ENCODE measurements around the gene CIB1.
A peak's percentile ranks its signal among the peaks of the same experiment; 100 is the strongest.
"Not testable (repeated sequence)": the region's sequence is repeated elsewhere in the genome, so short reads cannot be mapped to it uniquely, and the experiment has no call there.

Gene CIB1

DNA sequence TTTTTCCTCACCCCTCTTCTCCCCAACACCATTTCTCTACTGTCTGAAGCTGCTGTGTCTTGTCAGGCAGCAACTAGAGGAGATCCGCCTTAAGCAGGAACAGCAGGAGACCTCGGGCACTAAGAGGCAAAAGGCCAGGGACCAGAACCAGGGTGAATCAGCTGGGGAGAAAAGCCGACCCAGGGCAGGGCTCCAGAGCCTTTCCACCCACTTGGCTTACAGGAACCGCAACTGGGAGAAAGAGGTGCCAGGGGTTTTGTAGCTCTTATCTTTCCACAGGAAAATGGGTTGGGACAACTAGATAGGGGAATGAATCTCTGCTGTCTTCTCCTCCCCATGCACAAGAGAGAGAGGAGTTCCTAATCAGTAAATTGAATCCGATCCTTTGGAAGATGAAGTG is 28.7 kb upstream of the CIB1 start:
- Histone ChIP-seq H3K27ac (ENCODE audit: low read length) (no peak overlapping the region), H3K4me1 (ENCODE audit: control insufficient read depth, low read depth, low read length) (peaks cover 17% of the 10 kb centered on the region), H3K9ac (ENCODE audit: low read length) (no peak overlapping the region), H3K4me3 (ENCODE audit: low read length) (no peak overlapping the region), H3K27me3 (ENCODE audit: control insufficient read depth, insufficient read depth, low read length) (no peaks in the 10 kb centered on the region), H3K9me3 (ENCODE audit: control insufficient read depth, low read depth, low read length) (no peaks in the 10 kb centered on the region), H3K36me3 (ENCODE audit: control insufficient read depth, low read depth, low read length) (peaks cover 4% of the 10 kb centered on the region)

DNA sequence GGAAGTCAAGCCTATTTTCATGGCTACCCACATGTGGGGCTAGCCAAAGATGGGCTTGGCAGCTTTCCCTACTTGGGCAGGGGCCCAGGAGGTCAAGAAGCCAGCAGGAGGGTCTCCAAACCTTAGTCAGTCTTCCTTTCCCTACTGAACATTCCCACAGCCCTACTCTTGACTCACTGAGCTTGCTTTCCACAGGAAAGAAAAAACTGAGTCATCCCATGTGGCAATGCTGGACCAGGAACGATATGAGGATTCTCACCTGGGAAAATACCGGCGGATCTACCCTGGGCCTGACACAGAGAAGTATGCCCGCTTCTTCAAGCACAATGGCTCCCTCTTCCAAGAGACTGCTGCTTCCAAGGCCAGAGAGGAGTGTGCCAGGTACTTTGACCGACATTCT is 28.1 kb upstream of the CIB1 start:
- H3K27ac ChIP-seq (ENCODE audit: low read length): no peak overlapping the region
- peaks cover 12% of the 10 kb centered on the region for H3K4me1 ChIP-seq (ENCODE audit: control insufficient read depth, low read depth, low read length)
- H3K4me3 ChIP-seq (ENCODE audit: low read length): no peak overlapping the region

GRCh38 chr15:90260731-90261130 is 27.0 kb upstream of the CIB1 start:
- not testable (repeated sequence) for H3K9ac ChIP-seq (ENCODE audit: low read length); H3K27me3 ChIP-seq (ENCODE audit: control insufficient read depth, insufficient read depth, low read length); H3K4me1 ChIP-seq (ENCODE audit: control insufficient read depth, low read depth, low read length); H3K36me3 ChIP-seq (ENCODE audit: control insufficient read depth, low read depth, low read length); H3K27ac ChIP-seq (ENCODE audit: low read length); H3K9me3 ChIP-seq (ENCODE audit: control insufficient read depth, low read depth, low read length); H3K4me3 ChIP-seq (ENCODE audit: low read length)

More for the DNA sequence above, 28.1 kb upstream of the CIB1 start:
- Histone ChIP-seq H3K9me3 (ENCODE audit: control insufficient read depth, low read depth, low read length) (no peaks in the 10 kb centered on the region), H3K27me3 (ENCODE audit: control insufficient read depth, insufficient read depth, low read length) (no peaks in the 10 kb centered on the region), H3K36me3 (ENCODE audit: control insufficient read depth, low read depth, low read length) (peaks cover 1% of the 10 kb centered on the region), H3K9ac (ENCODE audit: low read length) (no peak overlapping the region)

GRCh38 chr15:90259524-90259923 is 25.8 kb upstream of the CIB1 start:
- H3K36me3 ChIP-seq (ENCODE audit: control insufficient read depth, low read depth, low read length): no peaks in the 10 kb centered on the region
- H3K4me1 ChIP-seq (ENCODE audit: control insufficient read depth, low read depth, low read length): peaks cover 3% of the 10 kb centered on the region
- H3K9me3 ChIP-seq (ENCODE audit: control insufficient read depth, low read depth, low read length): no peaks in the 10 kb centered on the region
- no peak overlapping the region for H3K4me3 ChIP-seq (ENCODE audit: low read length)
- no peak overlapping the region for H3K27ac ChIP-seq (ENCODE audit: low read length)
- H3K9ac ChIP-seq (ENCODE audit: low read length): no peak overlapping the region
- no peaks in the 10 kb centered on the region for H3K27me3 ChIP-seq (ENCODE audit: control insufficient read depth, insufficient read depth, low read length)

DNA sequence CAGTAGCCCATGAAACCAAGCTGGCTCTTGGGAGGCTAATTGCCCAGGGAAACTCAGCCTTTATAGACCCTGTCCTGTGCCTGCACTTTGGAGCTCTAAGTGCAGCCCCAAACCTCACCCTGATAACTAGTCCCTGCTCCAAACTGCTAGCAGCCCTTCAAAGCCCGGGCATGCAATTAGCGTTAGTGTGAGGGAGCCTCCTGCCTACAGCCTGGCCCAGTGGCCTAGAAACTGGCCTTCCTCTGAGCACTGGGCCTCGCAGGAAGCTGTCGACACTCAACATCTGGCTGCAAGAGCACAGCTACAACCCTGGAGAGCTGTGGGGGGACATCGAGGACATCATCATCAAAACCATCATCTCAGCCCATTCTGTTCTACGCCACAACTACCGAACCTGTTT is 24.0 kb upstream of the CIB1 start:
- Histone ChIP-seq H3K36me3 (ENCODE audit: control insufficient read depth, low read depth, low read length) (no peaks in the 10 kb centered on the region), H3K4me3 (ENCODE audit: low read length) (no peak overlapping the region), H3K4me1 (ENCODE audit: control insufficient read depth, low read depth, low read length) (no peaks in the 10 kb centered on the region), H3K27ac (ENCODE audit: low read length) (no peak overlapping the region), H3K27me3 (ENCODE audit: control insufficient read depth, insufficient read depth, low read length) (no peaks in the 10 kb centered on the region), H3K9ac (ENCODE audit: low read length) (no peak overlapping the region), H3K9me3 (ENCODE audit: control insufficient read depth, low read depth, low read length) (no peaks in the 10 kb centered on the region)

DNA sequence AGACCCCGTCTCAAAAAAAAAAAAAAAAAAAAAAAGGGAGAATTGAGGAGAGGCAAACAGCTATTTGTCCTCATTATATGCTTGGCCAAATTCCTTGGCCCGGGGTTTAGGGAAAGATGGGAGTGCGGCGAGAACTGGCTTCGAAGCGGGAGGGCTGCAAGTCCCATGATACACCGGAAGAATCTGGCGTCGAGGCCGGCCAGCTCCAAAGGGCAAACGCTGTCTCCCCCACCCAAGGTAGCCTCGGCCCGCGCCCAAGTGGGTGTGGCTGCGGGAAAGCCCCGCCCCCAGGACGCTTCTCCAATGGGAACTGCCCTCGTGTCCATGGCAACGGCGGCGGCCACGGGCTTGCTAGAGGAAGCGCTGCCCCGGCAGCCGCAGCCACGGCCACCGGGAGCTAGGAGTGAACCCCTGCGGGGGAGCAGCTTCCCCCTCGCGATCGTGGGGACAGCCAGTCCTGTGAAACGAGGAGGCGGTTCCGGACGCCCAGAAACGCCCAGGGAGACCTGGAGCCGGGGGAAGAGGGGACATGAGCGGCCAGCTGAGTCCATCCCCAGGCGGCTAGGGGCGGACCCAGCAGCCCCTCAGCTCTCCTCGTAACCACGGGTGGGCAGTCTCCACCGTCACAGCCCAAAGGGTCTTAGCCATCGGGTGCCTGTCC is 15.6 kb upstream of the CIB1 start, which contains the start of gene TTLL13:
Gene TTLL13, plus strand, starts transcription at position 354 of the 661 bp plus-strand sequence. CDS start 1,075 bp downstream, outside the sequence.
- Histone ChIP-seq H3K27me3 (ENCODE audit: control insufficient read depth, insufficient read depth, low read length) (peaks cover 7% of the 10 kb centered on the region), H3K9ac (ENCODE audit: low read length) (no peak within 1 kb of the TSS), H3K4me1 (ENCODE audit: control insufficient read depth, low read depth, low read length) (no peaks in the 10 kb centered on the region), H3K9me3 (ENCODE audit: control insufficient read depth, low read depth, low read length) (no peaks in the 10 kb centered on the region), H3K4me3 (ENCODE audit: low read length) (peak within 1 kb of the TSS; percentile 62), H3K27ac (ENCODE audit: low read length) (no peak within 1 kb of the TSS), H3K36me3 (ENCODE audit: control insufficient read depth, low read depth, low read length) (no peaks in the 10 kb centered on the region)

DNA sequence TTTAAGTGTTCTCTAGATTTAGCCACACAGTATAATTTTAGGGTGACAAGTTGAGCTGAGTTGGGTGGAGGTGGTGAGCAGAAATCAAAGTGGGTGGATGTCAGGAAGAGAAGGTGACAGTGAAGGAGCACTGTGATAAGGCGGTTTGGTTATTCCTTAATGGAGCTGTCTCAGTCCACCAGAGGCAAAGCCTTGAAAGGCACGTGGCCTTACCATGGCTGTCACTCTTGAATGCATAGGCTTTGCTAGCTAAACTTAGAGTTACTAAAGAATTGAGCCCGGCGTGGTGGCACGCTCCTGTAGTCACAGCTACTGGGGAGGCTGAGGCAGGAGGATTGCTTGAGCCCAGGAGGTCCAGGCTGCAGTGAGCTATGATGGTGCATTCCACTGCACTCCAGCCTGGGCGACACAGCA is 15.1 kb upstream of the CIB1 start:
- H3K4me3 ChIP-seq (ENCODE audit: low read length): peak overlapping the region; percentile 62
- H3K27me3 ChIP-seq (ENCODE audit: control insufficient read depth, insufficient read depth, low read length): peaks cover 7% of the 10 kb centered on the region
- H3K9me3 ChIP-seq (ENCODE audit: control insufficient read depth, low read depth, low read length): no peaks in the 10 kb centered on the region
- no peak overlapping the region for H3K27ac ChIP-seq (ENCODE audit: low read length)
- no peaks in the 10 kb centered on the region for H3K36me3 ChIP-seq (ENCODE audit: control insufficient read depth, low read depth, low read length)
- no peak overlapping the region for H3K9ac ChIP-seq (ENCODE audit: low read length)
- no peaks in the 10 kb centered on the region for H3K4me1 ChIP-seq (ENCODE audit: control insufficient read depth, low read depth, low read length)

GRCh38 chr15:90243943-90244639 is 10.3 kb upstream of the CIB1 start:
- Histone ChIP-seq H3K36me3 (ENCODE audit: control insufficient read depth, low read depth, low read length) (no peaks in the 10 kb centered on the region), H3K4me3 (ENCODE audit: low read length) (no peak overlapping the region), H3K9me3 (ENCODE audit: control insufficient read depth, low read depth, low read length) (no peaks in the 10 kb centered on the region), H3K4me1 (ENCODE audit: control insufficient read depth, low read depth, low read length) (no peaks in the 10 kb centered on the region), H3K9ac (ENCODE audit: low read length) (no peak overlapping the region), H3K27ac (ENCODE audit: low read length) (no peak overlapping the region), H3K27me3 (ENCODE audit: control insufficient read depth, insufficient read depth, low read length) (no peaks in the 10 kb centered on the region)

GRCh38 chr15:90241343-90242192 is 7.8 kb upstream of the CIB1 start:
- H3K27me3 ChIP-seq (ENCODE audit: control insufficient read depth, insufficient read depth, low read length): no peaks in the 10 kb centered on the region
- peaks cover 6% of the 10 kb centered on the region for H3K36me3 ChIP-seq (ENCODE audit: control insufficient read depth, low read depth, low read length)
- no peak overlapping the region for H3K4me3 ChIP-seq (ENCODE audit: low read length)
- H3K9ac ChIP-seq (ENCODE audit: low read length): no peak overlapping the region
- H3K4me1 ChIP-seq (ENCODE audit: control insufficient read depth, low read depth, low read length): no peaks in the 10 kb centered on the region
- H3K27ac ChIP-seq (ENCODE audit: low read length): no peak overlapping the region
- H3K9me3 ChIP-seq (ENCODE audit: control insufficient read depth, low read depth, low read length): no peaks in the 10 kb centered on the region

- H3K27ac ChIP-seq (ENCODE audit: low read length): no peak overlapping the region
- H3K9ac ChIP-seq (ENCODE audit: low read length): no peak overlapping the region
- H3K36me3 ChIP-seq (ENCODE audit: control insufficient read depth, low read depth, low read length): peaks cover 6% of the 10 kb centered on the region
- no peaks in the 10 kb centered on the region for H3K27me3 ChIP-seq (ENCODE audit: control insufficient read depth, insufficient read depth, low read length)
- H3K4me1 ChIP-seq (ENCODE audit: control insufficient read depth, low read depth, low read length): no peaks in the 10 kb centered on the region
- no peaks in the 10 kb centered on the region for H3K9me3 ChIP-seq (ENCODE audit: control insufficient read depth, low read depth, low read length)
- no peak overlapping the region for H3K4me3 ChIP-seq (ENCODE audit: low read length)
Measured at GRCh38 chr15:90240856-90241255, 7.1 kb upstream of the CIB1 start.

GRCh38 chr15:90239371-90239770 is 5.6 kb upstream of the CIB1 start:
- Histone ChIP-seq H3K4me3 (ENCODE audit: low read length) (no peak overlapping the region), H3K36me3 (ENCODE audit: control insufficient read depth, low read depth, low read length) (peaks cover 6% of the 10 kb centered on the region), H3K4me1 (ENCODE audit: control insufficient read depth, low read depth, low read length) (peaks cover 4% of the 10 kb centered on the region), H3K27me3 (ENCODE audit: control insufficient read depth, insufficient read depth, low read length) (no peaks in the 10 kb centered on the region), H3K9ac (ENCODE audit: low read length) (no peak overlapping the region), H3K9me3 (ENCODE audit: control insufficient read depth, low read depth, low read length) (no peaks in the 10 kb centered on the region), H3K27ac (ENCODE audit: low read length) (no peak overlapping the region)

All from iPS-18a (cell line).